ENCODE measurements around the gene MMD2.

MMD2 gene

GRCh38 chr7:4879396-4880081, 79.4 kb downstream of the MMD2 start:
- peaks cover 17% of the 10 kb centered on the region for H3K36me3 Mint-ChIP-seq (ENCODE audit: low read depth)
- peaks cover 1% of the 10 kb centered on the region for H3K27me3 Mint-ChIP-seq (ENCODE audit: low read depth, poor library complexity)
- H3K9me3 Mint-ChIP-seq: no peaks in the 10 kb centered on the region
- peak overlapping the region; percentile 18 for H3K4me3 Mint-ChIP-seq
- peaks cover 35% of the 10 kb centered on the region for H3K4me1 Mint-ChIP-seq
- no peak for TF ChIP-seq CTCF (IDR thresholded peaks at IDR 0.05)
- peak overlapping the region; percentile 95 for H3K27ac Mint-ChIP-seq
- DNase-seq: no peak

- peaks cover 17% of the 10 kb centered on the region for H3K36me3 Mint-ChIP-seq (ENCODE audit: low read depth)
- no peak for TF ChIP-seq CTCF (IDR thresholded peaks at IDR 0.05)
- H3K4me3 Mint-ChIP-seq: no peak overlapping the region
- no peak for DNase-seq
- H3K27ac Mint-ChIP-seq: no peak overlapping the region
- H3K9me3 Mint-ChIP-seq: no peaks in the 10 kb centered on the region
- peaks cover 35% of the 10 kb centered on the region for H3K4me1 Mint-ChIP-seq
- H3K27me3 Mint-ChIP-seq (ENCODE audit: low read depth, poor library complexity): no peaks in the 10 kb centered on the region
These were observed 80.4 kb downstream of the MMD2 start for GRCh38 chr7:4878336-4879335.

- Mint-ChIP-seq H3K36me3 (ENCODE audit: low read depth) (peaks cover 17% of the 10 kb centered on the region), H3K27ac (no peak overlapping the region), H3K9me3 (no peaks in the 10 kb centered on the region), H3K27me3 (ENCODE audit: low read depth, poor library complexity) (no peaks in the 10 kb centered on the region), H3K4me3 (no peak overlapping the region), H3K4me1 (peaks cover 39% of the 10 kb centered on the region)
- no peak for DNase-seq
- no peak for TF ChIP-seq CTCF (IDR thresholded peaks at IDR 0.05)
These were observed 82.4 kb downstream of the MMD2 start for GRCh38 chr7:4876586-4876985.

GRCh38 chr7:4875391-4875790, 83.6 kb downstream of the MMD2 start:
- H3K4me1 Mint-ChIP-seq: peaks cover 40% of the 10 kb centered on the region
- no peak for TF ChIP-seq CTCF (IDR thresholded peaks at IDR 0.05)
- no peak overlapping the region for H3K4me3 Mint-ChIP-seq
- H3K9me3 Mint-ChIP-seq: no peaks in the 10 kb centered on the region
- H3K27ac Mint-ChIP-seq: no peak overlapping the region
- H3K27me3 Mint-ChIP-seq (ENCODE audit: low read depth, poor library complexity): no peaks in the 10 kb centered on the region
- no peak for DNase-seq
- peaks cover 17% of the 10 kb centered on the region for H3K36me3 Mint-ChIP-seq (ENCODE audit: low read depth)

GRCh38 chr7:4873071-4873944, 85.7 kb downstream of the MMD2 start:
- Mint-ChIP-seq H3K27me3 (ENCODE audit: low read depth, poor library complexity) (peaks cover 7% of the 10 kb centered on the region), H3K4me3 (no peak overlapping the region), H3K9me3 (peaks cover 8% of the 10 kb centered on the region), H3K27ac (no peak overlapping the region), H3K4me1 (peaks cover 21% of the 10 kb centered on the region), H3K36me3 (ENCODE audit: low read depth) (peaks cover 30% of the 10 kb centered on the region)
- DNase-seq: no peak
- TF ChIP-seq CTCF (IDR thresholded peaks at IDR 0.05): no peak

All from nephron progenitor cell (in vitro differentiated cells).